HG02678 (cell line): ENCODE data around the gene ABCC6.
"Not testable (repeated sequence)": the region's sequence is repeated elsewhere in the genome, so short reads cannot be mapped to it uniquely, and the experiment has no call there.

ENCODE experiments used
- ATAC-seq: cut with Tn5 transposase; IDR thresholded peaks from one replicate; pipeline ENCODE4 v1.9.1; 2021; ENCODE audit warnings: mild to moderate bottlenecking, moderate library complexity; ENCODE audit not compliant: unreplicated experiment

The ABCC6 gene

DNA sequence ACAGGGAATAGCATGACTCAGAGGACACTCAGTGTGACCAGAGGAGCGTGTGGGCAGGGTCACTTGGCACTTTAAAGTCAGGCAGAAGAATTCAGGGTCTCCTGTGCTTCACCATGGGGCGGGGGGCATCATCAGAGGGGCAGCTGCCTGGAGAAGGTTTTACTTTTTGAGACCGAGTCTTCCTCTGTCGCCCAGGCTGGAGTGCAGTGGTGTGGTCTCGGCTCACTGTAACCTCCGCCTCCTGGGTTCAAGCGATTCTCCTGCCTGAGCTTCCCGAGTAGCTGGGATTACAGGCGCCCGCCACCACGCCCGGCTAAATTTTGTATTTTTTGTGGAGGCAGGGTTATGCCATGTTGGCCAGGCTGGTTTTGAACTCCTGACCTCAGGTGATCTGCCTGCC, 32.3 kb downstream of the ABCC6 start:
- not testable (repeated sequence) for ATAC-seq

DNA sequence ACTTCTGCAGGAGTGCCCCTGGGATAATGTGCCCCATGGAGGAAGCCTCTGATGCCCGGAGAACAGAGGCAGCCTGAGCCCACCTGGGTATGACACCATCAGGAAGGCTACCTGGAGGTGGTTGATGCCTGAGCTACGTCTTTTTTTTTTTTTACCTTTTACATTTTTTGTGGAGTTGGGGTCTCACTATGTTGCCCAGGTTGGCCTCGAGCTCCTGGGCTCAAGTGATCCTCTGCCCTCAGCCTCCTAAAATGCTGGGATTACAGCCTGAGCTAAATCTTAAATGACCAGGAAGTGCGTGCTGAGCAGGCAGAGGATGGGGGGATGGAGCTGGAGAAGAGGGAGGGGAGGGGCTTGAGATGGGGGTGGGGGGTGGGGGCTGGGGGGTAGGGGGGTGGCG, 32.7 kb downstream of the ABCC6 start:
- no peak for ATAC-seq

DNA sequence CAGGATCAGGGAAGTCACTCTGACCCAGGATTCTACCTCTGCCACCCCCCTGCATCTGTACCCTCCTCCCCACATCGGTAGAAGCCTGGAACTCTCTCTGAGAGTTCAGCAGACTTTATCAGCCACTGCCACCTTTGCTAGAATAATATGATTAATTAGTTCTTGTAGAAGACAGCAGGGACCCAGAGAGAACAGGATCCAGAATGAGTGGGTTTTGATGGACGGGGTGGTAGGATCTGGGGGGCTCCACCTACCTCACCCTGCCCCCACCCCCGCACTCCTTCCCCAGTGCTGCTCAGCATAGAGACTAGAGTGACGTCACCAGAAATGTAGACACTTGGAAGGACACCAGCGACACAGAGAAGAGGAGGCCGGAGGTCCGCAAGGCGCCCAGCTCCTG, 33.5 kb downstream of the ABCC6 start:
- no peak for ATAC-seq

DNA sequence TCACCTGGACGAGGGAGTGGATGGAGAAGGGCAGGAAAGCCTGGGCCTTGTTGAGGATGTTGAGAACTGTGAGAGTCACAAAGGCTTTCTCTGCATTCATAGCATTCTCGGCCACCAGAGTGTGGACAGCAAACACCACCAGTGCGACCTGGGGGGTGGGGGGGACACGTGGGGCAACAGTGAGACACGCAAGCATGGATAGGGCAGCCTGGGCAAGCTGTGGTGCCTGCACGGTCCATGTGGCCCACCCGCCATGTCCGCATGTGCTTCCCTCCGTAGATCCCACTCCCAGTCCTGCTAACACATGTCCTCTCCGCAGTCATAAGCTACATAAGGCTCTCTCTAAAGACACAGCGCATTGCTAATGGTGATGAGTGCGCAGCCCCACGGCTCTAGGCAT, 34.5 kb downstream of the ABCC6 start:
- no peak for ATAC-seq

DNA sequence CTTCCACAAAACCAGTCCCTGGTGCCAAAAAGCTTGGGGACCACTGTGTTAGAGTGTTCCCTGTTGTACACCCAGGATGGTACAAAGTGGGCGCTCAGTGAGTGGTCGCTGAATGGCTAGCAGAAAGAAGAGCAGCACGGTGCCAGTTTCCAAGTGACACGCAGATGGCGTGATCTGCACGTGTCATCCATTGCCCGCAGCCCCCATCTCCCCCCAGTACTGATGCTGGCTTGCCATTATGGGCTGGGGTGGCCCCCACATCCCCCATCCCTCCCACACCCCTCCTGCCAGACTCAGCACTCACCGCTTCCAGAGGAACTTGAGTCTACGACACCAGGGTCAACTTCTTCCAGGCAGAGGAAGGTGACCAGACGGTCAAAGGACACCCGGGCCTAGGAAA, 36.5 kb downstream of the ABCC6 start:
- ATAC-seq = no peak

DNA sequence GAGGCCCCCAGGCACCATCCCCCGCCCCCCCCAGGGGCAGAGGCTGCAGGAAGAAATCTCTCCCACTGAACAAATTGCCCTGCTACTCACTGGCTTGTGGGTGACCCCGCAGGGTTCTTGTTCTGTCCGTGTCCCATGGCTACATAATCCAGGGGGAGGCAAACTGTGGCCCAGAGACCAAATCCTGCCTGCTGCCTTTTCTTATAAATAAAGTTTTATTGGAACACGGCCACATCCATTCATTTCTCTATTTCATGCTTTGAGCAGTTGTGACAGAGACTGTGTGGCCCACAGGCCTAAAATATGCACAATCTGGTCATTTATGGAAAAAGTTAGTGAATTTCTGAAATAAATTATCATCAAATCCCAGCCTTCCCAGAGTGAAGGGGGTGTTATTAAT, 38.2 kb downstream of the ABCC6 start:
- ATAC-seq = no peak

DNA sequence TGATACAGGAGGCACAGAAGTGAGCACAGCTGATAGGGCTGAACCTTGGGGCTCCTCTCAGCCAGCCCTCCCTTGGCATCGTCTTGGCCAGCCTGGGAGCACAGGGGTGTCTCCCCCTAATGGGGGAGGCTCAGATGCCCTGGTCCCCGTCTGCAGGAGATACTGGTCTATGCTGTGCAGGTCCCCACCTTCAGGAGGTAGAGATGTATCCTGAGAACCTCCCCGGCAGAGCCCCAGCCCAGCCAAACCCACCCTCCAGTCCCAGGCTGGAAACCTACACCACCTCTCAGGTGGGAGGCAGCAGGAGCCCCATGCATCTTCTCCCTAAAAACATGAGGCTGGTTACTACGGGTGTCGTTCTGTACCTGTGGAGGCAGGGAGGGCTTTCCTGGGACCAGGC, 38.7 kb downstream of the ABCC6 start:
- ATAC-seq = no peak

DNA sequence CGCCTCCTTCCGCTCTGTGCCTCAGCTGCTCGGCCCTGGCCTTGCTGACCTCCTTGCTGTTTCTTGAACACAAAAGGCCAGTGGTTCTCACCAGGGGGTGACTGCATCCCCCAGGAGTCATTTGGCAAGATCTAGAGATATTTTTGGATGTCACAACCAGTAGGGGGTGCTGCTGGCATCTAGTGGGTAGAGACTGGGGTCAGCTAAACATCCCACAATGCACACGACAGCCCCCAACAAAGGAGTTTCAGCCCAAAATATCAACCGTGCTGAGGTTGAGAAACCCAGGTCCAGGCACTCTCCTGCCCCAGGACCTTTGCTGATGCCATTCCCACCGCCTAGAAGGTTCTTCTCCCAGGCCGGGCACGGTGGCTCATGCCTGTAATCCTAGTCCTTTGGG, 39.7 kb downstream of the ABCC6 start:
- ATAC-seq = no peak

DNA sequence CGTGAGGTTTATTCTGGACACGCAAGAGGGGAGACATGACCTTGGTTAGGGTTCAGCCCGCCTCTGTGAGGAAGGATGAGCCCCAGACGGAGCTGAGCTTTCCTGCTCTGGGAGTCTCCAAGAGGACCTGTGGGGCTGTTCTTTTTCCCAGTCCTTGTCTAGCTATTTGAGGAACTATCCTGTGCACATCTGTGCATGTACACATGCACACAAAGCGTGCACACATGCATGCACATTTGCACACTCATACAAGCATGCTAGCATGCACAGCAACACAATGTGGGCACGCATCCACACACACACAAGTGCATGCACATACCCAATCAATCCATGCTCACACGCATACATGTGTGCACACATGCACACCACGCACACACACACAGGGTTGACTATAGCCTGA, 40.4 kb downstream of the ABCC6 start:
- no peak for ATAC-seq

DNA sequence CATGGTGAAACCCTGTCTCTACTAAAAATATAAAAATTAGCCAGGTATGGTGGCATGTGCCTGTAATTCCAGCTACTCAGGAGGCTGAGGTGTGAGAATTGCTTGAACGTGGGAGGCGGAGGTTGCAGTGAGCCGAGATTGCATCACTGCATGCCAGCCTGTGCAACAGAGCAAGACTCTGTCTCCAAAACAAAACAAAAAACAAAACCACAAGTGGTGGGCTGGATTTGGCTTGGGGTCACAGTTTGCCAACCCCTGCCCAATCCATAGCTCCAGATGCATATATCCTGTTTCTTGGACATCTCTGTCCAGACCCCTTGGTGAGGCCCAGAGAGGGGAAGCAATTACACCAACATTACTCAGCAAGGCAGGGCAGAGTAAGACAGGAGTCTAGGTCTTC, 41.5 kb downstream of the ABCC6 start:
- not testable (repeated sequence) for ATAC-seq

DNA sequence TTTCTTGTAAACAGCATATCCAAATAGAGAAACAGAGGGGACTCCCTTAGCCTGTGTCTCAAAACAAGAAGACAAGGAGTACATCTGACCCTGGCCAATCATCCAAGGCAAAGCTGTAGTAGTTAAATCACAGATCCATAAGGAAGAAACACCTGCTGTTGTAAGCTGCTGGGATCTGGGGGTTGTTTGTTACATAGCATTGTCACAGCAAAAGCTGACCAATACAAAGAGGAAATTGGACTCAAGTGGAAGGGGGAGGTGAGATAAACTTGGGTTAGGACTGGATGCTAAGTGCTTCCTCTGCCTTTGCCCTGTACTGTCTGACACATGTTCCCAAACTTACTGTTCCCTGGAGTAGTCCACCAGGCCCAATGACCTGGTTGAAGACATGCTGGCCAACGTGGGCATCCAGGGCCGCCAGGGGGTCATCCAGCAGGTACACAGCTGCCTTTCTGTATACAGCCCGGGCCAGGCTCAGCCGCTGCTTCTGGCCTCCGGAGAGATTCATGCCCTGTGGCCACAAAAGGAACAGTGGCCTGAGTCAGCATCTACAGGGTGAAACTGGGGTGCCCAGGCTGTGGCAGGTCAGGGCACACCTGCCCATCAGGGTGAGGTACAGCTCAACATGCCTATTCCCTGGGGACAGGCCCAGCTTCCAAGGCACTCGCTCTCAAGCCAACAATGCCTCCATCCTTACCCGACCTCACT, 44.7 kb downstream of the ABCC6 start:
- no peak for ATAC-seq

DNA sequence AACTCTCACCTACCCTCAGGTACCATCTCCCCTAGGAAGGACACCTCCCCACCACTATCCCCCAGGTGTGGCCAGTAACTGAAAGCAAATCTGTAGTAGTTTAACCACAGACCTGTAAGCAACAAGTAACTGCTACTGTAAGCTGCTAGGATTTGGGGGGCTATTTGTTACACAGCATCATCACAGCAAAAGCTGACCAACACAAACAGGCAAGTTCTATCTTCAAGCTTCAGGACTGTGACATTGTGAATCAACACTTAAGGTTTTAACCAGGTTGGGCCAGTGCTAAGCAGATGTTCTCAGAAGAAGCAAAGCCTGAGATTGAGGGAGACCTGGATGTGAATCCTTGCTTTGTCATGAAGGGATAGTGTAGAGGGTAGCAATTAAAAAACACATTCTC, 47.0 kb downstream of the ABCC6 start:
- no peak for ATAC-seq

DNA sequence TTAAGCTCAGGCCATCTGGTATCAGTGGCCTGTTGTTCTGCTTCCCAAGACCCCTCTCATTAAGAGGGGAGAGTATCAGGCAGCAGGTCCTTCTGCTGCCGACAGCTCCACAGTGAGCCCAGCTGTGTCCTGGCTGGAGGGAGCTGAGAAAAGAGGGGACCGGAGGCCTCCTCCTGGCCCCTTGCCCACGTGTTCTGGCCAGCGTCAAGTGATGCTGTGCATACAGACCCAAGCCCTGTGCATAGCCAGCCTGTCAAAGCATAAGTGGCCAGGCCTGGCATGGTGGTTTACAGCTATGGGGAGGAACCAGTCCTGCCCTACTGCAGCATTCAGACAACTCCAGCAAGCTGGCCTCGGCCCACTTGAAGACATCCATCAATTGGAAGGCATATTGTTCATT, 48.0 kb downstream of the ABCC6 start:
- ATAC-seq = no peak

DNA sequence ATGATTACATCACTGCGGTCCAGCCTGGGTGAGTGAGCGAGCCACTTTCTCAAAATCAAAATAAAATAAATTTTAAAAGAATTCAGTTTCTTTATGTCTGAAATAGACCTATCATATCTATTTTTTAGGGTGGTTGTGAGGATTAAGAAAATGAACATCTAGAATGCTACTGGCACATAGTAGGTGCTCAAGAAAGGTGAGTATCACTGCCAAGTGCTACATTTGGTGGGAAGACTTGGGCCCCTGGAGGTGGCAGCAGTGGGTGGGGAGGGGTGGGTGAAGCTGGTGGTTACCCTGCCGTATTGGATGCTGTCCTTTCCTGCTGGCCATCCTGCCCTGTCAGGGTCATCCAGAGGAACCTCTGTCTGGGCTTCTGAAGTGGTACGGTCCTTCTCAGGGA, 50.3 kb downstream of the ABCC6 start:
- ATAC-seq = no peak

DNA sequence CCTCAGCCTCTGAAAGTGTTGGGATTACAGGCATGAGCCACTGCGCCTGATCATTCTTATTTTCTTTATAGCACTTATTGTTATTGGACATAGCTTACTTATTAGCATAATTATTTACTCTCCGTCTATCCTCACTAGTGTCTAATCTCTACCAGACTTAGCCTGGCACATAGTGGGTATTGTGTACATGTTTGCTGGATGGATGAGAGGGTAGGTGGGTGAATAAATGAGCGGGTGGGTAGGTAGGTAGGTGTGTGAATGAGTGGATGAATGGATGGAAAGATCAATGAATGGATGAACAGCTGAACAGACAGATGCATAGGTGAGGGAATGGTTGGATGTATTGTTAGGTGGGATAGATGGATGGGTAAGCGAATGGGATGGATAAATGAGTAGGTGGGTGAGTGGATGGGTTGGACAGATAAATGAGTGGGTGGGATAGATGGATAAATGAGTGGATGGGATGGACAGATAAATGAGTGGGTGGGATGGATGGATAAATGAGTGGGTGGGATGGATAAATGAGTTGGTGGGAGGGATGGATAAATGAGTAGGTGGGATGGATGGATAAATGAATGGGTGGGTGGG, 51.9 kb downstream of the ABCC6 start:
- no peak for ATAC-seq

DNA sequence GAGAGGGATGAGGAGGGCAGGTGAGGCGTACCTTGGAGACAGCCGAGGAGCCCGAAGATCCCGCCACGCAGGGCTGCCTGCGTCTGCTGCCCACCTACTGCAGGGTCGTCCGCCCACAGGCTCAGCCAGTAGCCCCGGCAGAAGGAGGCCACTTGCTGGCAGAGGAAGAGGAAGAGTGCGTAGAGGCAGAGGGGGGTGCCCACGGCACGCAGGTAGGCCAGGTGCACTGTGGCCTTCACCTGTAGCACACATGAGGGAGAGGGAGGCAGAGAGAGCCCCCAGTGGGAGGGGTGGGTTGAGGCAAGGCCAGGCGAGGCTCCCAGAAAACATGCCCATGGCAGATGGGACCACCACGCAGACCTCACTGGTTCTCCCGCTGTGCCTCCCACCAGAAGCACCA, 53.7 kb downstream of the ABCC6 start:
- no peak for ATAC-seq

DNA sequence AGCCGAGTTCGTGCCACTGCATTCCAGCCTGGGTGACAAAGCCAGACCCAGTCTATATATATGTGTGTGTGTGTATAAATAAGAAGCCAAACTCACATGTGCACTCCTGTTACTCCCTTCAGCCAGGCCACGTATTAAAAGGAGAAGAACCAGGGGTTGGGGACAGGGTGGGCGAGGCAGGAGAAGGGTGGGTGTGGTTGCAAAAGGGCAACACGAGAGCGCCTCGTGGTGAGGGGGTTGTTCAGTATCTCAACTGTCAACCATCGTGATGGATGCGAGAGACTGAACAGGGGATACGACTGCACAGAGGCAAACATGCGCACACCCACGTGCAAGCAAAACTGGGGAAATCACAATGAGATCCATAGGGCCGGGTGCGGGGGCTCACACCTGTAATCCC, 54.9 kb downstream of the ABCC6 start:
- ATAC-seq = no peak

DNA sequence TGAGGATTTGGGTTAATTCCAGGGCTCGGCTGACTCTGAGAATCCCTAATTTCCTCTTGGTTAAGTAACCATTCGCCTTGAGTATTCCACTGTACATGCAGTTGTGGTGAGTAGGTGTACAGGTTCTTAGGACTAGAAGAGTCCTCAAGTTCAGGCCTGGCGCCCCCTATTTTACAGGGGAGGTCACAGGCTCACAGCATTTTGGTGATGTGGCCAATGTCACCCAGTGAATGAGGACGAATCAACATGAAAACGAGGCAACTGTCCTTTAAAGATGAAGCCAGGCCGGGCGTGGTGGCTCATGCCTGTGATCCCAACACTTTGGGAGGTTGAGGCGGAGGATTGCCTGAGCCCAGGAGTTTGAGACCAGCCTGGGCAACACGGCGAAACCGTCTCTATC, 55.4 kb downstream of the ABCC6 start:
- ATAC-seq = no peak

DNA sequence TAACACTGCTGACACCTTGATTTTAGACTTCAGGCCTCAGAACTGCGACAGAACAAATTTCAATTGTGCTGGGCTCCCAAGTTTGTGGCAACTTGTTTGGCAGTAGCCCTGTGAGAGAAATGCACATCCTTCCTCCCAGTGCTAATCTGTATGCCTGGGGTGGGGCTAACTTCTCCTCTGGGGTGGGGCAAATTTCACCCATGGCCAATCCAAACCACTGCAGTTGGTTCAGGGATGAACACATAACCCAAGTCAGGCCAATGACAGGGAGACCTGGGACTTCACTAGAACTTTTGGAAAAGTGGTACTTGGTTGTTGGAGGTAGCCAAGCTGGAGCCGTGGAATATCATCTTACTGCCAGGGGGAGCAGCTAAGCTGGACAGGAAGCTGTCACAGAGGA, 56.3 kb downstream of the ABCC6 start:
- ATAC-seq = no peak

DNA sequence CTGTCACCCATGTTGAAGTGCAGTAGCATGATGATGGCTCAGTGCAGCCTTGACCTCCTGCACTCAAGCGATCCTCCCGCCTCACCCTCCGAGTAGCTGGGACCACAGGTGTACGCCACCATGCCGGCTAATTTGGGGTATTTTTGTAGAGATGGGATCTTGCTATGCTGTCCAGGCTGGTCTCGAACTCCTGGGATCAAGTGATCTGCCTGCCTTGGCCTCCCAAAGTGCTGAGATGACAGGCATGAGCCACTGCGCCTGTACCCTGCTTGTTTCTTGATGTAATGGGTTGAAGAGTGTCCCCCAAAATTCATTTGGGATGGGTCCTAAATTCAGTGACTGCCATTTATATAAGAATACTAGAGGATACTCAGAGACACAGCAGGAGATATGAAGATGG, 57.2 kb downstream of the ABCC6 start:
- ATAC-seq = no peak

DNA sequence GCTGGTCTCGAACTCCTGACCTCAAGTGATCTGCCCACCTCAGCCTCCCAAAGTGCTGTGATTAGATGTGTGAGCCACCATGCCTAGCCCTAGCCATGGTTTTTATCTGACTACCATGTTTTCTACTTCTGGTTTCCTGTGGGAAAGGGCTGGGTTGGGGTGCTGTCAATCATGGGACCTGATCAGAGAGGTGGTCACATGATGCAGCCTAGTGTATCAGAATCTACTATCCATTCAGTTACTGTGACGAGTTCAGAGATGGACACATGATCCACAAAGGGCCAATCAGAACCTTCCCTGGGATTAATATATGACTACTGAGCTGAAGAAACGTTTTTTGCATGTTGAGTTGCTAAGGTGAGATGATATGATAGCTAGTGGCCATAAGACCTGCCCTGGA, 59.1 kb downstream of the ABCC6 start:
- no peak for ATAC-seq

DNA sequence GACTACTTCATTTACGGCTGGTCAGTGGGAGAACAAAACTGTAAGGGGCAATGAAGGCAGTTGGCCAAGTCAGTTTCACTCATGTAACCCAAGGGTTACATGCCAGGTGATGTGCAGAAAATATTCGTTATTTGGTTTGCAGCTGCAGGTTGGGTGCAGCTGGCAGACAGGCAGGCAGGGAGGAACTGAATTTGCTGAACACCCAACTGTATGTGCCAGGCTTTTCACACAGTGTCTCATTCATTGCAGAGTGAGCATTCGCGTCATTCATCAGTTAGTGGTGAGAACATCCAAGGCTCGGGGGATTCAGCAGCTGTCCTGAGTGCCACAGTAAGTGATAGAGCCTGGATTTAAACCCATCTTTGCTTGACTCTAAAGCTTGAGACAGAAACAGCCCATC, 59.7 kb downstream of the ABCC6 start:
- no peak for ATAC-seq

DNA sequence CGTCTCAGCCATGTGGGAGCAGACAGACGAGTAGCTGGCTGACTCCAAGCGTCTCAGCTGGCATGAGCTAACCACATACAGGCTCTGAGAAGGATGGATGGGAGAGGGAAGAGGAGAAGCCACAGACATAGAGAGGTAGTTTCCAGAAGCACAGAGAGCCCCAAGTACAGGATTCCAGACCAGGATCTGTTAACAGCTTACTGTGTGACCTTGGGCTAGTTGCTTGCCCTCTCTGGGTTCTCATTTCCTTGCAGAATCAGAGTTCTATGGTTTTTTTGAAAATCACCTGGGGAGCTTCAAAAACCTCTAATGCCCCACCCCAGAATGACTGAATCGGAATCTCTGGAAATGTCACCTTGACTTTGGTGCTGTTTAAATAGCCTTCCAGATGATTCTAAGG, 60.2 kb downstream of the ABCC6 start:
- no peak for ATAC-seq
